ENCODE measurements around the gene MAST2. TPM values are rescaled to one million over a fixed set of nuclear protein-coding genes. Genes with fewer than 3 reads are reported as not detected.

Gene MAST2
- total and polyA plus RNA-seq, 2 donors (not counting 3 experiments of a cell fraction or from before 2014, with no cell fraction given), result 25.0 to 41.2 TPM

DNA sequence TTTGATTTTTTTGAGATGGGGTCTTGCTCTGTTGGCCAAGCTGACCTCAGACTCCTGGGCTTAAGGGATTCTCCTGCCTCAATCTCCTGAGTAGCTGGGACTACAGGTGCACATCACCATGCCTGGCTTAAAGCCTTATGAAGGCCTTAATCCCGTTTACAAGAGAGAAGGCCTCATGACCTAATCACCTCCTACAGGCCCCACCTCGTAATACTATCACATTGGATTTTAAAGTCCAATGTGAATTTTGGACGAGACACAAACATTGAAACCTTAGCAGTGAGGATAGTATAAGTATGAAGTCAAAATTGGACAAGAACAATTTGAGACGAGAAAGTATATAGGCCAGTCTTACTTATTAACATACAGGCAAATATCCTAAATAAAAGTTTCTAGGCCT lies 73.9 kb downstream of the MAST2 start:
- Histone ChIP-seq H4K20me1 (replicated peaks; ENCODE audit: control insufficient read depth, extremely low read depth, insufficient read depth, low read length) (no peaks in the 10 kb centered on the region), H3K36me3 (ENCODE audit: control insufficient read depth in 2 of 2, extremely low read depth in 1 of 2, insufficient read depth in 2 of 2, low read length in 2 of 2) (no peaks in the 10 kb centered on the region), H3K4me3 (replicated peaks in 1 of 3; ENCODE audit: insufficient read depth in 1 of 3, low read depth in 1 of 3, low read length in 3 of 3) (no peak overlapping the region), H3K27me3 (ENCODE audit: control insufficient read depth in 2 of 2, insufficient read depth in 2 of 2, low read length in 2 of 2) (no peaks in the 10 kb centered on the region), H3K79me2 (ENCODE audit: control insufficient read depth, insufficient read depth, low read length) (peaks cover 6% of the 10 kb centered on the region), H2AFZ (ENCODE audit: low read depth, low read length) (no peak overlapping the region), H3K9me1 (replicated peaks; ENCODE audit: control insufficient read depth, extremely low read depth, insufficient read depth, low read length) (no peaks in the 10 kb centered on the region), H3K9me3 (replicated peaks; ENCODE audit: control insufficient read depth, insufficient read depth, low read length) (no peaks in the 10 kb centered on the region), H3K9ac (replicated peaks; ENCODE audit: extremely low read depth, insufficient read depth, low read length) (no peak overlapping the region), H3K4me2 (ENCODE audit: insufficient read depth, low read length) (no peak overlapping the region), H3K4me1 (ENCODE audit: control insufficient read depth, extremely low read depth, insufficient read depth, low read length) (peaks cover 6% of the 10 kb centered on the region), H3K27ac (ENCODE audit: insufficient read depth, low read depth, low read length) (no peak overlapping the region)
- dilution Hi-C loops (cut with MboI; ENCODE audit: extremely low pct_ligation_motif_present, low sequenced_read_pairs), result no loop called here
- TF ChIP-seq MYC (IDR thresholded peaks at IDR 0.05; ENCODE audit: low read depth, low read length) (no peak), EZH2 (IDR thresholded peaks at IDR 0.05; ENCODE audit: borderline replicate concordance, low read depth, low read length, severe bottlenecking) (no peak), POLR2AphosphoS5 (IDR thresholded peaks at IDR 0.05; ENCODE audit: insufficient read depth, low read depth, low read length) (no peak), MAX (IDR thresholded peaks at IDR 0.05; ENCODE audit: insufficient read depth, insufficient read length) (no peak), CTCF (IDR thresholded peaks at IDR 0.05; ENCODE audit: extremely low read depth in 1 of 2, insufficient read depth in 1 of 2, low read depth in 1 of 2, low read length in 2 of 2) (no peak), POLR2A (IDR thresholded peaks at IDR 0.05; ENCODE audit: low read depth, low read length) (no peak), JUN (IDR thresholded peaks at IDR 0.05; ENCODE audit: borderline replicate concordance, insufficient read depth, insufficient read length, low read depth) (no peak), GATA2 (IDR thresholded peaks at IDR 0.05; ENCODE audit: insufficient read depth, insufficient read length, low read depth, low read length) (no peak), FOS (IDR thresholded peaks at IDR 0.05; ENCODE audit: borderline replicate concordance, insufficient read depth, low read length) (no peak)
- POLR2A ChIA-PET, result no interaction called here
- CTCF ChIA-PET, result no interaction called here
- BruUV-seq (replicated peaks), result no TSS peak
- FAIRE-seq, result no peak
- DNase-seq (ENCODE audit: low read depth, low spot score), result no peak
- intact Hi-C loops (cut with micrococcal nuclease), result no loop called here

All from endothelial cell of umbilical vein (primary cell).